K562 (cell line): ENCODE data around the gene ATF3. TPM values are rescaled to one million over a fixed set of nuclear protein-coding genes. Genes with fewer than 3 reads are reported as not detected.

Experiments
- ATF6 ChIP-seq: sonication (generic); formaldehyde crosslinking; IDR thresholded peaks from 2 replicates; pipeline ENCODE4 v1.4.0; 2020; ENCODE audit warnings: mild to moderate bottlenecking, missing genetic modification reagents
- GTF2B ChIP-seq: IDR thresholded peaks from 2 replicates; pipeline ENCODE4 v1.6.1; 2011; ENCODE audit not compliant: insufficient read length; ENCODE audit errors: extremely low read depth
- KAT2B ChIP-seq: IDR thresholded peaks from one replicate; pipeline ENCODE4 v1.6.1; 2012; ENCODE audit warnings: low read depth, mild to moderate bottlenecking, control low read depth, inconsistent platforms, low read length, moderate library complexity
- KLF1 ChIP-seq: fragments of 450-650 bp; IDR thresholded peaks from 2 replicates; pipeline ENCODE4 v1.6.1; 2016; ENCODE audit warnings: missing genetic modification characterization, missing compliant biosample characterization
- MCM2 ChIP-seq: fragments of 450-650 bp; IDR thresholded peaks from 2 replicates; pipeline ENCODE4 v1.6.1; 2017; ENCODE audit warnings: low read depth, mild to moderate bottlenecking
- MXD1 ChIP-seq: fragments of 250-450 bp; sonication (Bioruptor Pico); IDR thresholded peaks from 2 replicates; pipeline ENCODE4 v1.8.0; 2021; ENCODE audit warnings: borderline replicate concordance, mild to moderate bottlenecking, moderate library complexity; ENCODE audit not compliant: poor library complexity, severe bottlenecking
- RFX7 ChIP-seq: fragments of 250-450 bp; sonication (Bioruptor Pico); IDR thresholded peaks from 2 replicates; pipeline ENCODE4 v1.5.1; 2021; ENCODE audit warnings: mild to moderate bottlenecking
- SFPQ ChIP-seq: fragments of 200-400 bp; formaldehyde crosslinking; IDR thresholded peaks from 2 replicates; pipeline ENCODE4 v1.6.1; 2017; ENCODE audit warnings: mild to moderate bottlenecking, low read depth, low read length, moderate library complexity
- SMAD3 ChIP-seq: fragments of 450-650 bp; formaldehyde crosslinking; conservative IDR thresholded peaks from 2 replicates; pipeline ENCODE4 v1.4.0; 2020; ENCODE audit warnings: mild to moderate bottlenecking
- ZNF146 ChIP-seq: IDR thresholded peaks from one replicate; pipeline ENCODE4 v1.6.1; 2018; ENCODE audit warnings: missing compliant biosample characterization; ENCODE audit not compliant: unreplicated experiment
- ZNF280A ChIP-seq: fragments of 450-650 bp; IDR thresholded peaks from 2 replicates; pipeline ENCODE4 v1.6.1; 2018; ENCODE audit warnings: mild to moderate bottlenecking, low read depth; ENCODE audit not compliant: partially characterized antibody
- polyA plus RNA-seq, 8 experiments: library from polyadenylated mRNA; depleted of rRNA in 4 of 8; stranded (reverse) in 5 of 8; unstranded in 3 of 8; fragments of >200 nt; fragmentation: Nextera tagmentation in 2 of 8; fragmentation: Illumina TruSeq in 1 of 8; extraction: Ambion mirVana in 2 of 8; extraction: Trizol in 1 of 8; gene quantifications; 2 replicates each; pipeline versions ENCODE4 v1.2.1 to v1.2.3, GENCODE V29; 2011 to 2014; ENCODE audit warnings: inconsistent platforms in 1 of 8, missing spikeins in 1 of 8
- total RNA-seq, 7 experiments: library from RNA; depleted of rRNA in 6 of 7; stranded (reverse); fragments of >200 nt in 6 of 7; fragmentation: Illumina TruSeq in 2 of 7; extraction: Trizol in 2 of 7; gene quantifications; 2 replicates each; pipeline versions ENCODE4 v1.2.1 to v1.2.3, GENCODE V29; 2011 to 2021; ENCODE audit warnings: low replicate concordance in 1 of 7

ATF3 gene
- total and polyA plus RNA-seq, 9 of the 15 experiments (the other 6 are each of a cell fraction or from before 2014, with no cell fraction given) = 3.5 to 28.2 (median 19.8) TPM

GRCh38 chr1:212665241-212666115 is 56.9 kb downstream of the ATF3 start (continued):
- no peak for TF ChIP-seq MXD1
- TF ChIP-seq KAT2B = no peak
- TF ChIP-seq ZNF280A = no peak
- TF ChIP-seq KLF1 (tag) = no peak; the same call in 1 of the 2 replicates
- no peak for TF ChIP-seq RFX7 (CRISPR knock-in tag)
- no peak for TF ChIP-seq ZNF146 (CRISPR knock-in tag)
- no peak for TF ChIP-seq ATF6 (CRISPR knock-in tag)
- TF ChIP-seq MCM2 = no peak
- TF ChIP-seq SFPQ = no peak
- no peak for TF ChIP-seq GTF2B
- TF ChIP-seq SMAD3 (CRISPR knock-in tag) = peak; percentile 46; the same call in 1 of the 2 replicates
